ENCODE measurements around the gene SLC49A3.
"Not testable (repeated sequence)": the region's sequence is repeated elsewhere in the genome, so short reads cannot be mapped to it uniquely, and the experiment has no call there.

SLC49A3 gene

DNA sequence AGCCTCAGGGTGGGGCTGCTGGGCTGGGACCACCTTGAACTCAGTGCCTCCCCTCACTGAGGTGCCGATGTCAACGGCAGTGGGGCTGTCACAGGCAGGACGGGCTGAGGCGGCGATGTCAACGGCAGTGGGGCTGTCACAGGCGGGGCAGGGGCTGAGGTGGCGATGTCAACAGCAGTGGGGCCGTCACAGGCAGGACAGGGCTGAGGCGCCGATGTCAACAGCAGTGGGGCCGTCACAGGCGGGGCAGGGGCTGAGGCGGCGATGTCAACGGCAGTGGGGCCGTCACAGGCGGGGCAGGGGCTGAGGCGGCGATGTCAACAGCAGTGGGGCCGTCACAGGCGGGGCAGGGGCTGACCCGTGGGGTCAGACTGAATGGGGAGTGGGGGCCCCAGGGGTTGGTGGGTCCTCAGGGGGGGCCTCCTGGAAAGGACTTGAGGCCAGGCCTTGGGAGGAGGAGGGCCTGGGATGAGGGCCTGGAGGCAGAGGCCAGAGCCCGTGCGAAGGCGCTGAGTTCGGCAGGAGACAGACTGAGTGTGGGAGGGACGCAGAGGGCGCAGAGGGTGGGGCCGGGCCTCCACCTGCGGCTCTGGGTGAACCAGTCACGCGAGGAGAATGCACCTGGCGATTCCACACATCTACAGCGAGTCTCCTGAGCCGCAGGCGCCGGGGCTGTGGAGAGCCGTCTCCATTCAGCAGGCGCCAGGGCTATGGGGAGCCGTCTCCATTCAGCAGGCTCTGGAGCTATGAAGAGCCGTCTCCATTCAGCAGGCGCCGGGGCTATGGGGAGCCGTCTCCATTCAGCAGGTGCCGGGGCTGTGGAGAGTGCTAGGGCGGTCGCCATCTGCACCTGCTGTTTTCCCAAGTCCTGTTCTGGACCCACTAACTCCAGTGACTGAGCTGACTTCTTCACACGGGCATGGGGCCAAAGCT, 37.7 kb downstream of the SLC49A3 start:
- DNase-seq = no peak

DNA sequence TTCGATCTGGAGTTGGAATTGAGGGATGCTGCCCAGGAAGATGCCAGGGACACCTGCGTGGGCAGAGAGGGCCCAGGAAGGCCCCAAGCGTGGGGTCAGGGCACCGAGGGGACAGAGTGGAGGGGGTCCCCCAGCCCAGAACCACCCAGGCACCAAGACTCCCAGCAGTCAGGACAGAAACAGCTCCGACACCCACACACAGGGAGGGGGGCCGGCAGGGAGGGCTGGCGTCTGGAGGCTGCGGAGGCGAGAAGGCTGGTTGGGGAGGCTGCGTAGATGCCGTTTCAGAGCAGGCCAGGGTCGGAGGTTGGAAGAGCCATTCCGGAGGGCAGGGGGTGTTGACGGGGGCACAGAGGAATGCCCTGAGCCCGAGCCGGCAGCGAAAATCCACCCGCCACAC, 38.5 kb downstream of the SLC49A3 start:
- no peak for DNase-seq

DNA sequence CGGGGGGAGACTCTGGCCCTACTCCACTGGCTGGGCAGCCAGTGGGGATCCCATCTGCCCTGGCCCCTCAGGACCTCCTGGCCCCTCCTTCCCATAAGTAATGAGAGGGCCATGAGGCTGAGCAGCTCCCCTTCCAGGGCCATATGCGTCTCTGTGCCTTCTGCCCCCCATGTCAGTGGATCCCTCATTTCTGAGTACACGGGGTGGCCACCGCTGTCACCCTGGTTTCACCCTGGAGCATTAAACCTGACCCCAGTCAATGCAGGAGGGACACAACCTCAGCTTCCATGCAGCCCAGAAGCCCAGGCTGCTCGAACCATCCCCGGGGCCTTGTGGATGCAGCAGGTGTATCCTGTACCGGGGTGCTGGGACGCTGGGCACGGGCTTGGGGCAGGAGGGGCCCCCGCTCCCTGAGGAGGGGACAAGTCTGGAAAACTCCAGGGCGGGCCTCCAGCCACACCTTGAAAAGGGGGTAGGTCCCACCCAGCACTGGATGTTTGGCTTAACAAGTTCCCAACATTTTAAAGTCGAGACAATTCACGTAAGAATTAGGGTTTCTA, 39.1 kb downstream of the SLC49A3 start:
- no peak for DNase-seq

DNA sequence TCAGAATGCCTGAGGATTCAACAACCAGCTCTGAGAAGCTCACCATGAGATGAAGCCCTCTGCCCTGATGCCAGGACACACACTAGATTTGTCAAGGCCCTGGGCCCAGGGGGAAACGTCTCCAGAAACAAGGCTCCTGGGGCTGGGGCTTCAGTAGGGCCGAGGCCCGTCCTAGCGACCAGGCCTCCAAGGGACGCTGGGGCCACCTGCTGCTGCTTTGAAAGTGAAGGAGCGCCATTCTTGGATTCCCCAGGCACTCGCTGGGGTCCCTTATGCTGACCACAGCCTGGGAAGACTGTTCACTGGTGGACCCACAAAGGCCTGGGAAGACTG, 39.7 kb downstream of the SLC49A3 start:
- no peak for DNase-seq

DNA sequence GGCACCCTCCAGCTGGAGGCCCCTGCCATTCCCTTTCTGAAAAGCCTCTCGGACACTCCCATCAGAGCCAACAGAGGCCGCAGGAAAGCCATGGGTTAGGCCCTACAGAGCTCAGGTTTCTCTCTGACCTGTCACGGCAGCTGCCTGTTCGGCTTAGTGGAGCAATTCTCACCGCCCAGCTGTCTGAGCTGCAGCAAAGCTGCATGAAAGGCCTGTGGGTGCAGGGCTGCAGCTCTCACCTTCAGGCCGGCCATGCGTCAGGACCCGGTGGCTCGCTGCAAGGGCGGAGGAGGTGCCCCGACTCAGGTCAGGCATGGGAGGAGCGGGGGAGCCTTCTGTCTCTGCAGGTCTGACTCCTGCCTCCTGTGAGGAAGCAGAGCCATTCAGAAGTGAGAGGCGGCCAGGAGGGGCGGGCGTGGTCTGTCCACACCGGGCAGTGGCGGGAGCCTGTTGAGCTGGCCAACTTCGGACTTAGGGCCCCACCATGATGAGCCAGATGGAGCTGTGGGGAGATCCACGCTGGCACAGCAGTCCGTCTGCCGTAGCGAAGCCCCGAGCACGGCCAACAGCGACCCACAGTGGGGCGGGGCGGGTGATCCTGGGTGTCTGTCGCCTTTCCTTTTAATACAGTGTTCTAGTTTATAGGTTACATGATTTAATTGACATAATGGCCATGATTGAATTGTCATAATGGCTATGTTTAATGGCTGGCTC, 40.2 kb downstream of the SLC49A3 start:
- no peak for DNase-seq

DNA sequence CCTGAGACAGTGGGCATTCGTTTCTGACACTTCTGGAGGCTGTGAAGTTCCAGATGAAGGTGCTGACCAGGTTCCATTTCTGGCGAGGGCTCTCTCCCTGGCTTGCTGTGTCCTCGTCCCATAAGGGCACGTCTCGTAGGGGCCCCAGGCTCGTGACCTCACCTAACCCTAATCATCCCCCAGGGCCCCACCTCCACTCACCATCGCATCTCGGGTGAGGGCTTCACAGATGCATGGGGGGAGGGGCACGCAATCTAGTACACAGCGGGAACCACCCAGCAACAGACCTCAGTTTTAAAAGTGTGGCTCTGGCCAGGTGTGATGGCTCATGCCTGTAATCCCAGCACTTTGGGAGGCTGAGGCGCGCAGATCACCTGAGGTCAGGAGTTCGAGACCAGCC, 41.5 kb downstream of the SLC49A3 start:
- no peak for DNase-seq

DNA sequence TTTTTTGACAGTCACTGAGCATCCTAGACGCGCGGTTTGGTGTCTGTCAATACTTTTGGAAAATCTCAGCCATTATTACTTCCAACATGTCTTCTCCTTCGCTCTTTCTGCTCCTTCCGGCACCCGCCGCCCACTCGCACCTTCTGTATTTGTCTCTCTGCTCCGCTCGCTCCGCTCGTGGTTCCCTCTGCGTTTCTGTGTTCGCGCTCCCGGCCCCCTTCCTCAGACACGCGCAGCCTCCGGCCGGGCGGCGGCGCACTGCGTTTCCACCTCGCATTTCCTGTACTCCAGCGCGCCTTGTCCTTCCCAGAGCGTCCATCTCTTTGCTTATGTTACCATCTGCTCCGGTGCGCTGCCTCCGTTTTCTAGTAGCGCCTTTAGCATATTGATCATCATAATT, 42.5 kb downstream of the SLC49A3 start:
- no peak for DNase-seq

DNA sequence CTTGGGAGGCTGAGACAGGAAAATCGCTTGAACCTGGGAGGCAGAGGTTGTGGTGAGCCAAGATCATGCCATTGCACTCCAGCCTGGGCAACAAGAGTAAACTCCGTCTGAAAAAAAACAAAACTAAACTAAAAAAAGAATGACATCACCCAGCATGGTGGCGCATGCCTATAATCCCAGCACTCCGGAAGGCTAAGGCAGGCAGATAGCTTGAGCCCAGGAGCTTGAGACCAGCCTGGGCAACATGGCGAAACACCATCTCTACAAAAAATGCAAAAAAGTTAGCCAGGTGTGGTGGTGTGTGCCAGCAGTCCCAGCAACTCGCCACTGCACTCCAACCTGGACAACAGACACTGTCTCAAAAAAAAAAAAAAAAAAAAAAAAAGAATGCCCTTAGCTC, 46.6 kb downstream of the SLC49A3 start:
- DNase-seq = not testable (repeated sequence)

DNA sequence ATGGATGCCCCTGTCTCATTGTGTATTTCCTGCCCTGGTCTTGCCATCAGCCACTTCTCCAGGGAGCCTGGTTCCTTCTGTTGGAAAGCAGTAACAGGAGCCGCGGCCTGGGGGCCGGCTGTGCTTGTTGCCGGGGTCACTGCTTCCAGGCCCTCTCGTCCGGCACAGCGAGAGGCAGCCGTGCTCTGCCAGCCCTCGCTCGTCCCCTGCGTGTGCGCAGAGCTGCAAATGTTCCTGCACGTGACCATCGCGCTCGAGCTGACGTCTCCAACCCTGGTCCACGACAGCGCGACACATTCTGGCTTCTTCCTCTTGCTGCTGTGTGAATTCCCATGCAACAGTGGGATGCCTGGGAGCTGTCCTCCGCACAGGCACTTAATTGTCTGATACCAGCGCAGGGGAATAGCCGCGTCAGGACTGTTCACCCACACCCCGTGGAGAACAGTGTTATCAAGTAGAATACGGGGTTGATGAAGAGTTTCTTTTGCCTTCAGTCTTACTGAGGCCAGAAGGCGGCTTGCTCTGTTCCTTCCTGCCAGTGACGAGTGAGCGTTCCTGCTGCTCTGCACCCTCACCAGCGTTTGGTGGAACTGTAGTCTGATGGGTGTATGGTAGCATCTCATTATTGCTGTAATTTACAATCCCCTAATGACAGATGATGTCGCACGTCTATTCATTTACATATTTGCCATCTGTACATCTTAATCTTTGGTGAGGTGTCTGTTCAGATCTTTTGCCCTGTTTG, 51.2 kb downstream of the SLC49A3 start:
- no peak for DNase-seq

DNA sequence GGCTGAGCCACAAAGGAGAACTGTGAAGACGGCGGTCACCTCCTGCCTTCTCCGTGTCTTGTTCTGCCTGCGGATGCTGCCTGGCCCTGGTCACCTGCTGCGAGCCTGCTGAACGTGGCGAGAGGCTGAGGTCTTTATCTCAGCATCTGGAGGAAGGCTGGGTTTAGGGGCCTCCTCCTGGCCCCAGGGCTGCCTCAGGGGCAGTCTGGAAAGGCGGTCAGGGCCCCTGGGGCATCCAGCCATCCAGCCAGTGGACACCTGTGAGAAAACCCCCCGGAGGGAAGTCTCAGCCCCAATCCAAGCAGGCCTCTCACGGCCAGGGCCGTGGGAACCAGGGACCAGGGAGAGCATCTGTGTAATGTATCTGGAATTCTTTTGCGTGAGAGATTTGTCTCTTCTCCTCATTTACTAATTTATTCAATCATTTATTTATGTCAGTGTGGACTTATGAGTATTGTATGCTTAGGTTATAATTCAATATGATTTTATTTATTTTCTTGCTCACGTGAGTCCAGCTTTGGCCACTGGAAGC, 52.3 kb downstream of the SLC49A3 start:
- no peak for DNase-seq

DNA sequence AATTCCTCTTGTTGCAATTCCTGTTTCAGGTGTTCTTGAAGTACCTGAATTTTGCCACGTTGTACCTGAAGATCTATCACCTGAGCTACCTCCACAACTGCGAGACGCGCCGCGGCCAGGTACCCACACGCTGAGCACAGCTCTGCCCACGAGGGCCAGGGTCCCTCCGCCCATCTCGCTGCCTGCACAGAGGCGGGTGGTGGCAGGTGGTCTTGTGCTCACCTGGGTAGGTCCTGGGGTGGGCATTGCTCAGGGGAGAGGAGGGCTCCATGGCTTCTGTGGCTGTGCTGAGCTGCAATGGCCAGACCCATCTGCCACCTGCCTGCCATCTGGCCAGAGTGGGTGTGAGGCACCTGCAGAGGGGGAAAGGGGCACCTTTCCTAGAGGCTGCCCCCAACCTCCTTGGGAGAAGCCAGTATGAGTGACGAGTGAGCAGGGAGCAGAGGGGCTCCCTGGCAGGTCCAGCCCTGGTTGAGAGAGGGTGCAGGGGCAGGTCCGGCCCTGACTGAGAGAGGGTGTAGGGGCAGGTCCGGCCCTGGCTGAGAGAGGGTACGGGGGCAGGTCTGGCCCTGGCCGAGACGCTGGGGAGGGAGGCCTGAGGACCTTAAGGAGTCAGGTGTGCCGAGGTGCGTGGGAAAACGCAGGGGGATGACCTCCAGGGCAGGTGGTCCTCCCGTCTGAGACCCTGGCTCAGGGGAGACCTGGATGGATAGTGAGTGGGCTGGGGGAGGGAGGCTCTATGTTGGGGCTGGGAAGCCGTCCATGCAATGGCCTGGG, 52.9 kb downstream of the SLC49A3 start:
- no peak for DNase-seq

DNA sequence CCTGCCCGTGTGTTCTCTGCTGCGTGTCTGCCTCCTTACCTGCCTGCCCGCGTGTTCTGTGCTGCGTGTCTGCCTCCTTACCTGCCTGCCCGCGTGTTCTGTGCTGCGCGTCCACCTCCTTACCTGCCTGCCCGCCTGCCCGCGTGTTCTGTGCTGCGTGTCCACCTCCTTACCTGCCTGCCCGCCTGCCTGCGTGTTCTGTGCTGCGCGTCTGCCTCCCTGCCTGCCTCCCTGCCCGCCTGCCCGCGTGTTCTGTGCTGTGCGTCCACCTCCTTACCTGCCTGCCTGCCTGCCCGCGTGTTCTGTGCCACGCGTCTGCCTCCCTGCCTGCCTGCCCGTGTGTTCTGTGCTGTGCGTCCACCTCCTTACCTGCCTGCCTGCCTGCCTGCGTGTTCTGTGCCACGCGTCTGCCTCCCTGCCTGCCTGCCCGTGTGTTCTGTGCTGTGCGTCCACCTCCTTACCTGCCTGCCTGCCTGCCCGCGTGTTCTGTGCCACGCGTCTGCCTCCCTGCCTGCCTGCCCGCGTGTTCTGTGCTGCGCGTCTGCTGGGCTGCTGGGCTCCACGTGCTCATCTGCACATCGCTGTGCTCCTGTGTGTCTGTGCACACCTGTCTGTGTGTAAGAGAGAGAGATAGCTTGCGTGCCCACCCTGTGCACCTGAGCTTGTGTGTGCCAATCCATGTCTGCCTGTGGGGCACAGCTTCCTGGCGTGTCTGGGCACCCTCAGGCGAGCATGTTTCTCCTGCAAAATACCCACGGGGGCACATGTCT, 53.7 kb downstream of the SLC49A3 start:
- DNase-seq = not testable (repeated sequence)

DNA sequence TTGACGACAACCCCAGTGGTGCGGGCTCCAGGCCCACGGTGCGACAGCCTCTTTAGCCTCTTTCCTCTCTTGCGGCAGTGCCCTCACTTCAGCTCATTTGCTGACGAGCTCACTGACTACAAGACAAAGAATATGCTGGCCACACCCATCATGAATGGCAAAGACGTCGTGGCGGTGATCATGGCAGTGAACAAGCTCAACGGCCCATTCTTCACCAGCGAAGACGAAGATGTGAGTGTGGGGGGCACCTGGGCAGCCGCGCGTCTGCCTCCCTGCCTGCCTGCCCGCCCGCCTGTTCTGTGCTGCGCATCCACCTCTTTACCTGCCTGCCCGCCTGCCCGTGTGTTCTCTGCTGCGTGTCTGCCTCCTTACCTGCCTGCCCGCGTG, 54.4 kb downstream of the SLC49A3 start:
- no peak for DNase-seq

DNA sequence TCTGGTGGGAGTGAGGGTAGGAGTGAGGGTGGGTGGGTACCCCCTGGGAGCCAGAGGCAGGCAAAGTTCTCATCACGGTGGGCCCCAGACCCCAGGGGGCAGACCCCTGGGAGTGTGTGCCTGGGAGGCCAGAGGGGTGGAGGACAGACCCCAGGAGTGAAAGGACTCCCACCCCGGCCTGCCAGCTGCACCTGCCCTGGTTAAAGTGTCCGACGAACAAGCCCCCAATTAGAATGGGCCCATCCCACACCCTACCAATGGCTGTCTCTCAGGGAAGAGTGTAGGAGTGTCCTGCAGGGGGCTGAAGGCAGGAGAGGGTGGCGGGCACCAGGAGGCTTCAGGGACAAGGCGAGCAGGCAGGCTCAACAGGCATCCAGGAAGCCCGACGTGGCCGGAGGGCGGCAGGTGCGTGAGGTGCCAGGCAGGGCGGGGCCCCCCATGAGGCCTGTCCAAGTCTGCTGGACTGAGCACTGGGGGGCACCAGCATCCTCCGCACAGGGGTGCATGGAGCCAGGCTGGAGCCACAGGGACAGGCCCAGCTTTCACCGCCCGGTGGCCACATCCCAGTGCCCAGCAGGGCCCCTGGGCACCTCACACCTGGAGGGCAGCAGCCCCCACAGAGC, 54.9 kb downstream of the SLC49A3 start:
- no peak for DNase-seq

DNA sequence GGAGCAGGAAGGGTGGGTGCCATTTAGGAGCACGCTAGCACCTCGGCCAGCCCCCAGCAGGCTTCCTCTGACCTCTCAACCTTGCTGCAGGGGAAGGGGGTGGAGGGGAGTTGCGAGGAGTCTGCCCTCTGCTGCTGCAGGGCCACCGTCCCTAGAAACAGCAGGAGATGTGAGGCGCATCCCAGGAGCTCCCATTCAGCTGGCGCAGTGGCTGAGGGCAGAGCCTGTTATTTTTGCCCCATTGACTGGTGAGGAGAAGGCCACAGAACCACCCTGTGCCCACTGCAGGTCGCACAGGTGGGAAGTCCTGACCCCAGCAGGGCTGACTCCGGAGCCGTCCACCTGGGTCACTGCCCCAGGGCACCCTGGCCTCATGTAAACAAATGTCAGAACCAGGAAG, 55.5 kb downstream of the SLC49A3 start:
- no peak for DNase-seq

DNA sequence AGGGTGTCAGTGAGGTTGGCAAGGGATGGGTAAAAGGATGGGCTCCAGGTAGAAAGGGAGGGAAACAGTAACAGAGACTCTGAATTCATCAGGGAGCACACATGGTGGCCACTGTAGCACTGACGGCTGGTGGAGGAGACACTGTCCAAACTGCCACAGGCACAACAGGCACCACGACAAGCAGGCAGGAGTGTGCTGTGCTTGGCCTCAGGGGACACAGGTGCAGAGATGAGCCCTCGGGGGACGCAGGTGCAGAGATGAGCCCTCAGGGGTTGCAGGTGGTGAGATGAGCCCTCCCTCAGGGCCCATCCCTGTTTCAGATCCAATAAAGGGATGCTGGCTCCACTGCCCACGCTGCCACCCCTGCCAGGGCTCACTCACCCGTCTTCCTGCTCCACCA, 56.0 kb downstream of the SLC49A3 start:
- DNase-seq = no peak

DNA sequence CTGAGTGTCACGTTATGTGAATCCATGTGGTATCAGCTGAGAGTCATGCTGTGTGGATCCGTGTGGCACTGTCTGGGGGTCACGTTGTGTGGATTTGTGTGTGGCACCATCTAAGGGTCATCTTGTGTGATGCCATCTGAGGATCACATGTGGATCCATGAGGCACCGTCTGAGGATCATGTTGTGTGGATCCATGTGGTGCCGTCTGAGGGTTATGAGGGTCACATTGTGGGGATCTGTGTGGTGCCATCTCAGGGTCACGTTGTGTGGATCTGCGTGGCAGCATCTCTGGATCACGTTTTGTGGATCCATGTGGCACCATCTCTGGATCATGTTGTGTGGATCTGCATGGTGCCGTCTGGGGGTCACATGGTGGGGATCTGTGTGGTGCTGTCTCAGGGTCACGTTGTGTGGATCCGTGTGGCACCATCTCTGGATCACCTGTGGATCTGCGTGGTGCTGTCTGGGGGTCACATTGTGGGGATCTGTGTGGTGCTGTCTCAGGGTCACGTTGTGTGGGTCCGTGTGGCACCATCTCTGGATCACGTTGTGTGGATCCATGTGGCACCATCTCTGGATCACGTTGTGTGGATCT, 56.7 kb downstream of the SLC49A3 start:
- no peak for DNase-seq

Measured in AML-193 (cell line).